ENCODE data around the gene ZG16. TPM values are rescaled to one million over a fixed set of nuclear protein-coding genes. Genes with fewer than 3 reads are reported as not detected.

The ZG16 gene
- total and polyA plus RNA-seq, 2 experiments from 2014 or later, result 2.7 to 3.0 TPM

DNA sequence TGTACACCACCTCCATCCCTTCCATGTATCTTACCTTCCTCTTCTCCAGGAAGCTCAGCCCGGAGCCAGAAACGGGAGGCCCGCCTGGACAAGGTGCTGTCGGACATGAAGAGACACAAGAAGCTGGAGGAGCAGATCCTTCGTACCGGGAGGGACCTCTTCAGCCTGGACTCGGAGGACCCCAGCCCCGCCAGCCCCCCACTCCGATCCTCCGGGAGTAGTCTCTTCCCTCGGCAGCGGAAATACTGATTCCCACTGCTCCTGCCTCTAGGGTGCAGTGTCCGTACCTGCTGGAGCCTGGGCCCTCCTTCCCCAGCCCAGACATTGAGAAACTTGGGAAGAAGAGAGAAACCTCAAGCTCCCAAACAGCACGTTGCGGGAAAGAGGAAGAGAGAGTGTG lies 41.5 kb downstream of the ZG16 start:
- Histone ChIP-seq H3K79me2 (peaks cover 64% of the 10 kb centered on the region), H3K36me3 (replicated peaks; ENCODE audit: insufficient read depth, low read depth) (no peaks in the 10 kb centered on the region), H3K9me2 (replicated peaks; ENCODE audit: insufficient read depth) (no peaks in the 10 kb centered on the region), H4K20me1 (ENCODE audit: insufficient read depth, poor library complexity, severe bottlenecking) (peaks cover 3% of the 10 kb centered on the region), H3K27ac (peak overlapping the region; percentile 90), H3K4me2 (peak overlapping the region; percentile 83), H3K9me3 (ENCODE audit: low read depth) (no peaks in the 10 kb centered on the region), H2AFZ (no peak overlapping the region), H3K27me3 (no peaks in the 10 kb centered on the region), H3K4me3 (no peak overlapping the region), H3K4me1 (ENCODE audit: insufficient read depth) (peaks cover 54% of the 10 kb centered on the region)
- no peak for DNase-seq (ENCODE audit: low spot score)
- WGBS (ENCODE audit: low lambda C conversion rate, missing lambda C conversion rate), result 76% methylated on average over 9 of the region's 15 CpGs
- no peak for TF ChIP-seq EZH2 (IDR thresholded peaks at IDR 0.05; ENCODE audit: borderline replicate concordance)
- TF ChIP-seq, protein P1, sequence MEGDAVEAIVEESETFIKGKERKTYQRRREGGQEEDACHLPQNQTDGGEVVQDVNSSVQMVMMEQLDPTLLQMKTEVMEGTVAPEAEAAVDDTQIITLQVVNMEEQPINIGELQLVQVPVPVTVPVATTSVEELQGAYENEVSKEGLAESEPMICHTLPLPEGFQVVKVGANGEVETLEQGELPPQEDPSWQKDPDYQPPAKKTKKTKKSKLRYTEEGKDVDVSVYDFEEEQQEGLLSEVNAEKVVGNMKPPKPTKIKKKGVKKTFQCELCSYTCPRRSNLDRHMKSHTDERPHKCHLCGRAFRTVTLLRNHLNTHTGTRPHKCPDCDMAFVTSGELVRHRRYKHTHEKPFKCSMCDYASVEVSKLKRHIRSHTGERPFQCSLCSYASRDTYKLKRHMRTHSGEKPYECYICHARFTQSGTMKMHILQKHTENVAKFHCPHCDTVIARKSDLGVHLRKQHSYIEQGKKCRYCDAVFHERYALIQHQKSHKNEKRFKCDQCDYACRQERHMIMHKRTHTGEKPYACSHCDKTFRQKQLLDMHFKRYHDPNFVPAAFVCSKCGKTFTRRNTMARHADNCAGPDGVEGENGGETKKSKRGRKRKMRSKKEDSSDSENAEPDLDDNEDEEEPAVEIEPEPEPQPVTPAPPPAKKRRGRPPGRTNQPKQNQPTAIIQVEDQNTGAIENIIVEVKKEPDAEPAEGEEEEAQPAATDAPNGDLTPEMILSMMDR (IDR thresholded peaks at IDR 0.05; ENCODE audit: poor library complexity), result peak; percentile 25
- no peak for TF ChIP-seq EZH2phosphoT487 (IDR thresholded peaks at IDR 0.05; ENCODE audit: low read depth, severe bottlenecking, unreplicated experiment)

DNA sequence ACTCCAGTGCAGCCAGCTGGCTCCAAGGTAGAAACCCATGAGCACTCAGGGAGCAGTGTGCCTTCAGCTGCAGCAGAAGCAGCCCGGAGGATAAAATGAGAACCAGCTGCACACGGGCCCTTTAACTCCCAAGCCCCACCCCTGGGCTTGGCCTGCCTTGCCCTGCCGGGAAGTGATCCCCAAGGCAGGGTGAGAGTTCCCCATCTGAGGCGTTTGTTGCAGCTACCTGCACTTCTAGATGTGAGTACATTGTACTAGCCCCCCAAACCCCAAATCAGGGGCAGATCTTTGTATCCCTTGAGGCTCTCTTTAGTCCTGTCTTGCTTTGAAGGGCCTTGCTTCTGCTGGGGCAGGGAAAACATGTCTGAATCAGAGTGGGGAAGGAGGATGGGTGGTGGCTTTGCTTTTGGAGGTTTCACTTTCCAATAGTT lies 42.2 kb downstream of the ZG16 start, which contains the start of gene MVP:
Gene MVP (plus strand): TSS at position 192 of the 431 bp plus-strand sequence. CDS start 10,088 bp downstream, outside the sequence.
- DNase-seq (ENCODE audit: low spot score), result peak; percentile 86

DNA sequence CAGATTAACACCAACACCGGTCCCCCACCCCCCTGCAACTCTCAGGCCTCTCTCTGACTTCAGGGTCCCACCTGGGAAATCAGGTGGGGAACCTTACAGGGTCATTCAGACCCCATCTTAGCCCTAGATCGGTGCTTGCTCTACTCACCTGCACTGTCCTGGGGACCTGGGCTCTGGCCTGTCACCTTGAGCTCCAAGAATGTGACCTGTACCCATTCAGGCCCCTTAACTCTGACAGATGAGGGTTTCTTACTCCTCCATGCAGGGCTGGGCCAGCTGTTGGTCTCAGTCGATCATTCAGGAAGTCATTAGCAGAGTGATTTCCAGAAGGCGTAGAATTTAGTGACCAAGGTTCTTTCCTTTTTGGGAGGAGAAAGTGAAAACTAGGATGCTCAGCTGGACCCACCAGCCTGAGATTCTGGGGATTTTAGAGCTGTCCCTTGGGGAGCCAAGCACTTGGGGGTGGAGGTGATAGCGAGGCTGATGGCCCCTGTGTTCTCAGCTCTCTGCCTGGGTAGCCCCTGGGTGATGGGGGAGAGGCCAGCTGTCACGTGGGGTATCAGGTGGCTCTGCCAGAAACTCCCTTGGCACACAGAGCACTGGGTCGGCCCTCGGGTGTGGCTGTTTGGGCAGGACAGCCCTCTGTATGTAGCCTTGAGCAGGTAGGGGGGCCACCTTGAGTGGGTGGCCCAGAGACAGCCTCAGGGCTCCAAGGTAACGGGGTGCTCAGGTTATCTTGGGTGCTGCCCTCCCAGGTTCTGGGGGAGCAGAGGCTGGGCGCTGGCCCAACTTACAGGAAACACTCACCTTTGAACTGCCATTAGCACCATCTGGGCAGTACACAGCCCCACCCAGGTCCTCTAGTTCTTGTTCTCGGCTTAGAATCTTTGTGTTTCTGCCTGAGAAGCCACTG lies 42.9 kb downstream of the ZG16 start:
- peaks cover 3% of the 10 kb centered on the region for H4K20me1 ChIP-seq (ENCODE audit: insufficient read depth, poor library complexity, severe bottlenecking)
- H3K79me2 ChIP-seq, result peaks cover 72% of the 10 kb centered on the region
- H3K9me3 ChIP-seq (ENCODE audit: low read depth), result no peaks in the 10 kb centered on the region
- no peaks in the 10 kb centered on the region for H3K9me2 ChIP-seq (replicated peaks; ENCODE audit: insufficient read depth)
- H3K36me3 ChIP-seq (replicated peaks; ENCODE audit: insufficient read depth, low read depth), result no peaks in the 10 kb centered on the region
- no peak overlapping the region for H2AFZ ChIP-seq
- peaks cover 59% of the 10 kb centered on the region for H3K4me1 ChIP-seq (ENCODE audit: insufficient read depth)
- no peaks in the 10 kb centered on the region for H3K27me3 ChIP-seq
- peak overlapping the region; percentile 90 for H3K27ac ChIP-seq
- H3K4me3 ChIP-seq, result peak overlapping the region; percentile 48
- DNase-seq (ENCODE audit: low spot score), result no peak
- peak overlapping the region; percentile 83 for H3K4me2 ChIP-seq
- TF ChIP-seq, protein P1 (IDR thresholded peaks at IDR 0.05; ENCODE audit: poor library complexity), result no peak
- TF ChIP-seq EZH2 (IDR thresholded peaks at IDR 0.05; ENCODE audit: borderline replicate concordance), result no peak
- no peak for TF ChIP-seq EZH2phosphoT487 (IDR thresholded peaks at IDR 0.05; ENCODE audit: low read depth, severe bottlenecking, unreplicated experiment)
- 68% methylated on average over 11 of the region's 11 CpGs for WGBS (ENCODE audit: low lambda C conversion rate, missing lambda C conversion rate)

More for the DNA sequence above, 42.2 kb downstream of the ZG16 start, which contains the start of gene MVP:
- Histone ChIP-seq H4K20me1 (ENCODE audit: insufficient read depth, poor library complexity, severe bottlenecking) (peaks cover 3% of the 10 kb centered on the region), H3K4me3 (peak within 1 kb of the TSS; percentile 48), H3K9me2 (replicated peaks; ENCODE audit: insufficient read depth) (no peaks in the 10 kb centered on the region), H3K27ac (peak within 1 kb of the TSS; percentile 90), H3K79me2 (peaks cover 66% of the 10 kb centered on the region), H3K4me2 (peak within 1 kb of the TSS; percentile 83), H3K4me1 (ENCODE audit: insufficient read depth) (peaks cover 52% of the 10 kb centered on the region), H3K36me3 (replicated peaks; ENCODE audit: insufficient read depth, low read depth) (no peaks in the 10 kb centered on the region), H2AFZ (no peak within 1 kb of the TSS), H3K27me3 (no peaks in the 10 kb centered on the region), H3K9me3 (ENCODE audit: low read depth) (no peaks in the 10 kb centered on the region)
- 2% methylated on average over 4 of the region's 4 CpGs for WGBS (ENCODE audit: low lambda C conversion rate, missing lambda C conversion rate)
- TF ChIP-seq, protein P1 (IDR thresholded peaks at IDR 0.05; ENCODE audit: poor library complexity), result no peak
- TF ChIP-seq EZH2 (IDR thresholded peaks at IDR 0.05; ENCODE audit: borderline replicate concordance) (no peak), EZH2phosphoT487 (IDR thresholded peaks at IDR 0.05; ENCODE audit: low read depth, severe bottlenecking, unreplicated experiment) (no peak)
